BJ (cell line): ENCODE measurements around the gene SORBS1. TPM values are rescaled to one million over a fixed set of nuclear protein-coding genes. Genes with fewer than 3 reads are reported as not detected.

Source experiments
- CTCF ChIA-PET: fragments of 350-600 bp; formaldehyde crosslinking; extraction: SDS; loops from one replicate; lab custom pipeline; 2021; ENCODE audit warnings: antibody characterized with exemption, inconsistent platforms; lab: Yijun Ruan, JAX
- POLR2A ChIA-PET: fragments of 300-600 bp; sonication (Branson Sonifier 250); formaldehyde crosslinking; extraction: SDS; loops from one replicate; lab custom pipeline; 2021; ENCODE audit warnings: antibody characterized with exemption; lab: Charles Lee
- DNase-seq: peaks from one replicate; pipeline ENCODE4 v3.0.0-alpha.2; 2011; ENCODE audit warnings: low read depth
- H3K27me3 ChIP-seq: 2 replicates; pipeline ENCODE4 v1.6.0; 2011; ENCODE audit warnings: low read length; ENCODE audit not compliant: control insufficient read depth, insufficient read depth
- H3K36me3 ChIP-seq: 2 replicates; pipeline ENCODE4 v1.5.1; 2011; ENCODE audit warnings: low read length; ENCODE audit not compliant: control insufficient read depth, insufficient read depth
- H3K4me3 ChIP-seq: 2 replicates; pipeline ENCODE4 v1.5.1; 2011; ENCODE audit warnings: low read depth, mild to moderate bottlenecking, control low read depth, low read length
- polyA plus RNA-seq: library from polyadenylated mRNA; depleted of rRNA; stranded (reverse); fragments of >200 nt; gene quantifications from 2 replicates; pipeline ENCODE4 v1.2.3, GENCODE V29; 2011
- TF ChIP-seq, protein P1 (sequence below): IDR thresholded peaks from 2 replicates; pipeline ENCODE4 v1.5.1; 2011; ENCODE audit warnings: low read depth, mild to moderate bottlenecking, control low read depth, inconsistent platforms, low read length, moderate library complexity; ENCODE audit not compliant: insufficient read depth

The SORBS1 gene
- polyA plus RNA-seq, 1 experiment, result 1.8 TPM

DNA sequence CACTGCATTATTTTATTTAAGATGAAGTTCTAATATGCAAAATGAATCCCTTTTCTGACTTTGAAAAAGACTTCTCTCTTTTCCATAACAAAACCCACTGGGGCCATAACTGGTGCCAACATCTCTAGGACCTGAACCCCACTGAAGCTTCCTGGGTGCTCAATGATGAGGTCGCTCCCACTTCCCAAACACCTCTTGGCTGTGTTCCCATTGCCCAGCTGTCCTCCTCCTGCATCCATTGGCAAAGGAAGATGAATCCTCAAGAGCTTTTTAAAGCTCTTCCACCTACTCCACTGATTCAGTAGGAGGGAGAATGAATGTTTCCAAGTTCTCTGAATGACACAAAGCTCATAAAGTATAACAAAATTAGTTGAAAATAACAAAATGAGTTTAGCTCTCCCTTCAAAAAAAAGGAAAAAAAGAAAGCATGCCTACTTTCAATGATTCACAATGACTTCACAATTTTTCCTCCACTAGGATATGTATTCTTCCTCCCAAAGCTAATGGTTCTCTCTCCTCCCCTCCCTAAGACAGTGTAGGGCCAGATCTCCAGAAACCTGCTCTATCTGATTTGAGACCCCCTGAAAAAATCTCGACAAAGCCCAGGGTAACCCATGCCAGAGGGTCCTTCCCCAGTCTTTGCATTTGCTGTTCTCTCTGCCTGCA is 64.8 kb downstream of the SORBS1 start:
- Histone ChIP-seq H3K27me3 (no peaks in the 10 kb centered on the region), H3K4me3 (no peak overlapping the region), H3K36me3 (no peaks in the 10 kb centered on the region)
- ChIA-PET POLR2A (interaction anchor here (0.9 kb wide), 1 partner anchor 12 kb away, joined by 4 read pairs; no protein-coding TSS in a partner anchor), CTCF (interaction anchor here (0.8 to 1.5 kb wide), 2 partner anchors 12 to 66 kb away, joined by 3 to 4 read pairs; no protein-coding TSS in a partner anchor)
- DNase-seq, result no peak
- TF ChIP-seq, protein P1, sequence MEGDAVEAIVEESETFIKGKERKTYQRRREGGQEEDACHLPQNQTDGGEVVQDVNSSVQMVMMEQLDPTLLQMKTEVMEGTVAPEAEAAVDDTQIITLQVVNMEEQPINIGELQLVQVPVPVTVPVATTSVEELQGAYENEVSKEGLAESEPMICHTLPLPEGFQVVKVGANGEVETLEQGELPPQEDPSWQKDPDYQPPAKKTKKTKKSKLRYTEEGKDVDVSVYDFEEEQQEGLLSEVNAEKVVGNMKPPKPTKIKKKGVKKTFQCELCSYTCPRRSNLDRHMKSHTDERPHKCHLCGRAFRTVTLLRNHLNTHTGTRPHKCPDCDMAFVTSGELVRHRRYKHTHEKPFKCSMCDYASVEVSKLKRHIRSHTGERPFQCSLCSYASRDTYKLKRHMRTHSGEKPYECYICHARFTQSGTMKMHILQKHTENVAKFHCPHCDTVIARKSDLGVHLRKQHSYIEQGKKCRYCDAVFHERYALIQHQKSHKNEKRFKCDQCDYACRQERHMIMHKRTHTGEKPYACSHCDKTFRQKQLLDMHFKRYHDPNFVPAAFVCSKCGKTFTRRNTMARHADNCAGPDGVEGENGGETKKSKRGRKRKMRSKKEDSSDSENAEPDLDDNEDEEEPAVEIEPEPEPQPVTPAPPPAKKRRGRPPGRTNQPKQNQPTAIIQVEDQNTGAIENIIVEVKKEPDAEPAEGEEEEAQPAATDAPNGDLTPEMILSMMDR, result no peak

- POLR2A ChIA-PET, result no interaction called here
- no peak for DNase-seq
- H3K4me3 ChIP-seq, result no peak overlapping the region
- H3K27me3 ChIP-seq, result no peaks in the 10 kb centered on the region
- CTCF ChIA-PET, result no interaction called here
- no peaks in the 10 kb centered on the region for H3K36me3 ChIP-seq
- TF ChIP-seq, protein P1, result no peak
Measured at GRCh38 chr10:95493862-95494261, 67.3 kb downstream of the SORBS1 start.

DNA sequence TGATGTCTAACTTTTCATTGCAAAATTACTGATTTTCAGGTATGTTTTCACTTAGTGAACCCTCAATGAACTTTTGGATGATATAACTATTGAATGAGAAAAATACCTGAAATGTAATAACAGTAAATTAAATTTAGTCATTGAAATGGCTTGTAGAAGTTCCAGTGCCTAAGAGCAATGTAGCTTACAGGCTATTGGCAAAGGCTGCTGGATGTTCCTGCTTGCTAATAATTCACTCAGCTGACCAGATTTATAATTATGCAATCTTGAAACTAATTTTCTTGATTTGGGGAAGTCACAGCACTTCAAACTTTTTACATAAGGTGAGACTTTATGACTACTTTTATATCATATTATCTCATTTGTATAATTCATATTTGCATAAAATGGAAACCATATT is 73.2 kb downstream of the SORBS1 start:
- no peak for DNase-seq
- no peaks in the 10 kb centered on the region for H3K36me3 ChIP-seq
- CTCF ChIA-PET, result no interaction called here
- POLR2A ChIA-PET, result no interaction called here
- TF ChIP-seq, protein P1, result no peak
- no peak overlapping the region for H3K4me3 ChIP-seq
- no peaks in the 10 kb centered on the region for H3K27me3 ChIP-seq

GRCh38 chr10:95485056-95485844 is 75.9 kb downstream of the SORBS1 start:
- POLR2A ChIA-PET, result no interaction called here
- Histone ChIP-seq H3K27me3 (no peaks in the 10 kb centered on the region; the same call in 1 of the 2 replicates), H3K4me3 (no peak overlapping the region), H3K36me3 (no peaks in the 10 kb centered on the region)
- DNase-seq, result no peak
- TF ChIP-seq, protein P1, result no peak
- CTCF ChIA-PET, result interaction anchor here (0.6 to 1.4 kb wide), 2 partner anchors 11 to 1476 kb away, joined by 3 read pairs; no protein-coding TSS in a partner anchor

DNA sequence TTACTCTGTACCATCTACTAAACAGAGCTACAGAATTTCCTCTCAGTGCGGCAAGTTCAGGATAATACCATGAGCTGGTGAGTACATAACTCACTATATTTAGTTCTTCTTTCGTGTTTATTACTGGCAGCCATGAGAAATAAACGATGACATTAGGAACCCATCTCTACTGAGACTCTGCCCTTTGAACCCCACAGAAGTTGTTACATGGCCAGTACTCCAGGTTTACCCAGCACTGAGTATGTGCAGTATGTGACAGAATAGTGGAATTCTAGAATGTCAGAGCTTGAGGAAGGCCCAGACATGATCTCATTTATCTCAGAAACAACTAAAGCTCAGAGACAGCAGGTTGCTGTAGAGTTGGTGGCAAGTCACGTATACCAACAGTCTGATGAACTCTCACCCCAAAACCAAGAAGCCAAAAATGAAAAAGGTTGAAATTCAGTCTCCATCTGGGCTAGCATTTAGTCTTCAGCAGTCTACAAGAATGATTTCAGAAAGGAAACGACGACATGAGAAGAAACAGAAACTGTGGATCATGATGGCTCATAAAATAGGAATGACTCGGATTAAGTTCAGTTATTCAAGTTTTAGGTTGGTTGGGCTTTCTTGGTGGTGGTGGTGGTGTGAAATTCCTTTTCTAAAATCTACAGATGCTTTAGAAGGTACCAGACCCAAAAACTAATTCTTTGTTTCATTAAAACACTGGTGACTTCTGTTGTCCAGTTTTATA is 78.5 kb downstream of the SORBS1 start:
- no peaks in the 10 kb centered on the region; the same call in 1 of the 2 replicates for H3K27me3 ChIP-seq
- no peak for DNase-seq
- H3K4me3 ChIP-seq, result no peak overlapping the region
- no peaks in the 10 kb centered on the region for H3K36me3 ChIP-seq
- ChIA-PET CTCF (interaction anchor here (0.6 to 1.3 kb wide), 3 partner anchors 8 to 112 kb away, joined by 3 to 4 read pairs (median 3); no protein-coding TSS in a partner anchor), POLR2A (no interaction called here)
- TF ChIP-seq, protein P1, result no peak
